Neural cell (in vitro differentiated cells): ENCODE data around the gene NAGLU. TPM values are rescaled to one million over a fixed set of nuclear protein-coding genes. Genes with fewer than 3 reads are reported as not detected.
A peak's percentile ranks its signal among the peaks of the same experiment; 100 is the strongest.

Experiments used
- H2AFZ ChIP-seq: fragments of 200-600, 300-800 bp; sonication (generic), shearing (Covaris generic); 2 replicates; pipeline ENCODE4 v1.6.0; 2014; ENCODE audit warnings: low read depth, mild to moderate bottlenecking, antibody characterized with exemption, low read length, moderate library complexity
- H3F3A ChIP-seq: fragments of 200-600 bp; shearing (Covaris generic); 2 replicates; pipeline ENCODE4 v1.6.1; 2016; ENCODE audit warnings: mild to moderate bottlenecking, moderate library complexity, mixed read lengths, antibody characterized with exemption, low read length; ENCODE audit not compliant: insufficient read depth, poor library complexity, severe bottlenecking
- H3K27ac ChIP-seq: fragments of 200-600, 300-800 bp; sonication (generic), shearing (Covaris generic); 2 replicates; pipeline ENCODE4 v1.5.1; 2014; ENCODE audit warnings: mild to moderate bottlenecking, low read length, moderate library complexity
- H3K27me3 ChIP-seq: fragments of 300-800, 200-600 bp; sonication (generic), shearing (Covaris generic); 2 replicates; pipeline ENCODE4 v1.6.0; 2014; ENCODE audit warnings: mild to moderate bottlenecking, low read depth, low read length, moderate library complexity; ENCODE audit not compliant: insufficient read depth
- H3K36me3 ChIP-seq: fragments of 300-800, 200-600 bp; sonication (generic), shearing (Covaris generic); 2 replicates; pipeline ENCODE4 v1.5.1; 2014; ENCODE audit warnings: mild to moderate bottlenecking, antibody characterized with exemption, low read length, moderate library complexity; ENCODE audit not compliant: insufficient read depth
- H3K4me2 ChIP-seq: fragments of 300-800, 200-600 bp; sonication (generic), shearing (Covaris generic); 2 replicates; pipeline ENCODE4 v1.6.0; 2014; ENCODE audit warnings: mild to moderate bottlenecking, low read length
- H3K4me3 ChIP-seq: fragments of 300-800, 200-600 bp; sonication (generic), shearing (Covaris generic); 2 replicates; pipeline ENCODE4 v1.5.1; 2014; ENCODE audit warnings: mild to moderate bottlenecking, low read length, moderate library complexity
- H3K79me2 ChIP-seq: fragments of 200-600 bp; shearing (Covaris generic); replicated peaks from 2 replicates; pipeline ENCODE4 v1.6.0; 2014; ENCODE audit warnings: mild to moderate bottlenecking, low read length, moderate library complexity; ENCODE audit not compliant: insufficient read depth
- H3K9ac ChIP-seq: fragments of 300-800, 200-600 bp; sonication (generic), shearing (Covaris generic); 2 replicates; pipeline ENCODE4 v1.6.1; 2016; ENCODE audit warnings: mild to moderate bottlenecking, low read length, mixed read lengths
- H3K9me2 ChIP-seq: fragments of 200-600 bp; shearing (Covaris generic); 2 replicates; pipeline ENCODE4 v1.6.1; 2016; ENCODE audit warnings: mild to moderate bottlenecking, low read length, mixed read lengths; ENCODE audit not compliant: insufficient read depth
- H3K9me3 ChIP-seq: fragments of 200-600, 300-800 bp; sonication (generic), shearing (Covaris generic); 2 replicates; pipeline ENCODE4 v1.6.1; 2016; ENCODE audit warnings: mild to moderate bottlenecking, mixed run types, low read length, moderate library complexity, mixed read lengths
- H4K20me1 ChIP-seq: fragments of 200-600 bp; shearing (Covaris generic); 2 replicates; pipeline ENCODE4 v1.6.1; 2016; ENCODE audit warnings: mild to moderate bottlenecking, mixed run types; ENCODE audit not compliant: insufficient read depth
- CTCF ChIP-seq: fragments of 450-650 bp; IDR thresholded peaks from 2 replicates; pipeline ENCODE4 v1.5.1; 2014; ENCODE audit warnings: antibody characterized with exemption, mild to moderate bottlenecking, moderate library complexity; ENCODE audit not compliant: poor library complexity, severe bottlenecking
- EP300 ChIP-seq: fragments of 450-650 bp; conservative IDR thresholded peaks from 2 replicates; pipeline ENCODE4 v1.6.1; 2014; ENCODE audit warnings: antibody characterized with exemption, mild to moderate bottlenecking, moderate library complexity; ENCODE audit not compliant: poor library complexity, severe bottlenecking
- EZH2 ChIP-seq: fragments of 200-600, 300-800 bp; shearing (Covaris generic), sonication (generic); IDR thresholded peaks from 2 replicates; pipeline ENCODE4 v1.6.1; 2014; ENCODE audit warnings: antibody characterized with exemption, low read length, borderline replicate concordance, mild to moderate bottlenecking; ENCODE audit not compliant: insufficient read depth, poor library complexity, severe bottlenecking
- MXI1 ChIP-seq: fragments of 450-650 bp; conservative IDR thresholded peaks from 2 replicates; pipeline ENCODE4 v1.6.1; 2014; ENCODE audit warnings: antibody characterized with exemption, mild to moderate bottlenecking; ENCODE audit not compliant: poor library complexity, severe bottlenecking
- POLR2AphosphoS5 ChIP-seq: IDR thresholded peaks from 2 replicates; pipeline ENCODE4 v1.6.1; 2012
- RAD21 ChIP-seq: fragments of 450-650 bp; conservative IDR thresholded peaks from 2 replicates; pipeline ENCODE4 v1.6.1; 2014; ENCODE audit warnings: antibody characterized with exemption, mild to moderate bottlenecking, moderate library complexity
- REST ChIP-seq: IDR thresholded peaks from 2 replicates; pipeline ENCODE4 v1.6.1; 2012; ENCODE audit warnings: borderline replicate concordance
- SMC3 ChIP-seq: fragments of 450-650 bp; conservative IDR thresholded peaks from 2 replicates; pipeline ENCODE4 v1.6.1; 2014; ENCODE audit warnings: antibody characterized with exemption, mild to moderate bottlenecking, moderate library complexity; ENCODE audit not compliant: poor library complexity
- TAF1 ChIP-seq: IDR thresholded peaks from 2 replicates; pipeline ENCODE4 v1.6.1; 2012; ENCODE audit warnings: low read depth
- polyA plus RNA-seq: library from polyadenylated mRNA; depleted of rRNA; stranded (reverse); fragments of >200 nt; gene quantifications from 2 replicates; pipeline ENCODE4 v1.2.3, GENCODE V29; 2014

Gene NAGLU
- polyA plus RNA-seq, 1 donor from 2014 or later, result 12.1 TPM

- H3K4me2 ChIP-seq, result peak overlapping the region; percentile 55
- H3K4me3 ChIP-seq, result peak overlapping the region; percentile 98
- H3K9me2 ChIP-seq, result no peaks in the 10 kb centered on the region
- H3K27ac ChIP-seq, result peak overlapping the region; percentile 84
- H3K79me2 ChIP-seq, result peaks cover 16% of the 10 kb centered on the region
- H2AFZ ChIP-seq, result peak overlapping the region; percentile 85
- H3F3A ChIP-seq, result no peaks in the 10 kb centered on the region
- no peaks in the 10 kb centered on the region for H3K27me3 ChIP-seq
- TF ChIP-seq TAF1, result no peak
- TF ChIP-seq MXI1, result no peak
- TF ChIP-seq RAD21, result no peak
- TF ChIP-seq SMC3, result no peak
- TF ChIP-seq EP300, result no peak
- TF ChIP-seq EZH2, result no peak
- TF ChIP-seq CTCF, result no peak
- no peak for TF ChIP-seq REST
- no peak for TF ChIP-seq POLR2AphosphoS5
- no peaks in the 10 kb centered on the region for H3K9me3 ChIP-seq
- peak overlapping the region; percentile 89 for H3K9ac ChIP-seq
- H4K20me1 ChIP-seq, result no peaks in the 10 kb centered on the region
- H3K36me3 ChIP-seq, result no peaks in the 10 kb centered on the region
These were observed 30.3 kb downstream of the NAGLU start for GRCh38 chr17:42566215-42566882.

- Histone ChIP-seq H2AFZ (peak within 1 kb of the TSS; percentile 85), H3K36me3 (no peaks in the 10 kb centered on the region)
These were observed 31.0 kb downstream of the NAGLU start, which contains the start of gene MLX for GRCh38 chr17:42566883-42567573. Gene MLX, plus strand, starts transcription at chr17:42567100. Its CDS starts 25 bp downstream, at chr17:42567125.

More at GRCh38 chr17:42566883-42567573, 31.0 kb downstream of the NAGLU start, which contains the start of gene MLX:
- H3F3A ChIP-seq, result no peaks in the 10 kb centered on the region
- no peaks in the 10 kb centered on the region for H3K9me2 ChIP-seq
- H3K9me3 ChIP-seq, result no peaks in the 10 kb centered on the region
- no peaks in the 10 kb centered on the region for H4K20me1 ChIP-seq
- peak; percentile 77 for TF ChIP-seq MXI1
- TF ChIP-seq EP300, result peak; percentile 23
- TF ChIP-seq TAF1, result peak; percentile 48
- TF ChIP-seq POLR2AphosphoS5, result peak; percentile 90
- TF ChIP-seq RAD21, result no peak
- peak; percentile 17 for TF ChIP-seq CTCF
- no peak for TF ChIP-seq SMC3
- peak; percentile 35 for TF ChIP-seq REST
- no peak for TF ChIP-seq EZH2
- peaks cover 16% of the 10 kb centered on the region for H3K79me2 ChIP-seq
- H3K4me3 ChIP-seq, result peak within 1 kb of the TSS; percentile 98
- H3K4me2 ChIP-seq, result peak within 1 kb of the TSS; percentile 88
- peak within 1 kb of the TSS; percentile 84 for H3K27ac ChIP-seq
- H3K27me3 ChIP-seq, result no peaks in the 10 kb centered on the region
- peak within 1 kb of the TSS; percentile 89 for H3K9ac ChIP-seq
